HepG2 (cell line): ENCODE data around the gene C6orf136. TPM values are rescaled to one million over a fixed set of nuclear protein-coding genes. Genes with fewer than 3 reads are reported as not detected.
A peak's percentile ranks its signal among the peaks of the same experiment; 100 is the strongest.

Source experiments
- ASH2L ChIP-seq: fragments of 300-600, 200-600 bp; sonication (generic); IDR thresholded peaks from 2 replicates; pipeline ENCODE4 v1.7.0; 2017; ENCODE audit warnings: low read depth, mild to moderate bottlenecking, moderate library complexity, mixed read lengths, low read length; ENCODE audit not compliant: insufficient read length
- FOXM1 ChIP-seq: sonication (generic); formaldehyde crosslinking; IDR thresholded peaks from 2 replicates; pipeline ENCODE4 v1.5.0; 2020; ENCODE audit warnings: missing genetic modification reagents
- GABPB1 ChIP-seq: IDR thresholded peaks from 2 replicates; pipeline ENCODE4 v1.6.1; 2016; ENCODE audit warnings: mild to moderate bottlenecking, missing genetic modification reagents, moderate library complexity, missing compliant biosample characterization
- IKZF4 ChIP-seq: sonication (generic); formaldehyde crosslinking; IDR thresholded peaks from 2 replicates; pipeline ENCODE4 v1.5.1; 2020; ENCODE audit warnings: borderline replicate concordance, mild to moderate bottlenecking, low read depth, missing genetic modification reagents; ENCODE audit errors: not compliant biosample characterization
- LCORL ChIP-seq, 2 experiments: fragments of 450-650 bp in 1 of 2; sonication (generic) in 1 of 2; formaldehyde crosslinking in 1 of 2; IDR thresholded peaks; 2 replicates each; pipeline versions ENCODE4 v1.5.0 to v1.6.1; 2017 to 2020; ENCODE audit warnings: antibody characterized with exemption in 1 of 2, missing genetic modification reagents in 1 of 2
- MED13 ChIP-seq: sonication (generic); formaldehyde crosslinking; IDR thresholded peaks from 2 replicates; pipeline ENCODE4 v1.5.0; 2020; ENCODE audit warnings: missing genetic modification reagents
- NFE2L2 ChIP-seq: fragments of 150-350 bp; IDR thresholded peaks from 2 replicates; pipeline ENCODE4 v1.6.1; 2014; ENCODE audit warnings: low read length
- PHF5A ChIP-seq: IDR thresholded peaks from one replicate; pipeline ENCODE4 v1.6.1; 2018; ENCODE audit warnings: low read depth, missing genetic modification reagents; ENCODE audit not compliant: unreplicated experiment
- PHF8 ChIP-seq: sonication (generic); formaldehyde crosslinking; IDR thresholded peaks from 2 replicates; pipeline ENCODE4 v1.5.0; 2020; ENCODE audit warnings: missing genetic modification reagents
- POLR2AphosphoS2 ChIP-seq: IDR thresholded peaks from 2 replicates; pipeline ENCODE4 v1.6.1; 2011; ENCODE audit warnings: low read depth, low read length, improper control_type of control experiment
- SALL2 ChIP-seq: sonication (generic); formaldehyde crosslinking; IDR thresholded peaks from 2 replicates; pipeline ENCODE4 v1.8.1; 2023; ENCODE audit warnings: mild to moderate bottlenecking, missing genetic modification reagents, inconsistent platforms
- SMAD1 ChIP-seq: sonication (generic); formaldehyde crosslinking; IDR thresholded peaks from 2 replicates; pipeline ENCODE4 v1.4.0; 2020; ENCODE audit warnings: missing genetic modification reagents, low read depth, mild to moderate bottlenecking, borderline replicate concordance
- TEAD3 ChIP-seq: optimal IDR thresholded peaks from 2 replicates; pipeline ENCODE3; 2016; ENCODE audit warnings: borderline replicate concordance
- ZBTB14 ChIP-seq: sonication (generic); formaldehyde crosslinking; IDR thresholded peaks from 2 replicates; pipeline ENCODE4 v1.4.0; 2020; ENCODE audit warnings: missing genetic modification reagents
- ZBTB20 ChIP-seq: sonication (generic); formaldehyde crosslinking; IDR thresholded peaks from 2 replicates; pipeline ENCODE4 v1.8.1; 2023; ENCODE audit warnings: missing genetic modification reagents, low read depth, mild to moderate bottlenecking, borderline replicate concordance
- ZFP62 ChIP-seq: sonication (generic); formaldehyde crosslinking; IDR thresholded peaks from 2 replicates; pipeline ENCODE4 v1.4.0; 2020; ENCODE audit warnings: missing genetic modification reagents
- ZNF333 ChIP-seq: sonication (generic); formaldehyde crosslinking; IDR thresholded peaks from 2 replicates; pipeline ENCODE4 v1.4.0; 2020; ENCODE audit warnings: mild to moderate bottlenecking, missing genetic modification reagents, borderline replicate concordance
- ZNF382 ChIP-seq: sonication (generic); formaldehyde crosslinking; IDR thresholded peaks from 2 replicates; pipeline ENCODE4 v1.5.0; 2020; ENCODE audit warnings: missing genetic modification reagents, mild to moderate bottlenecking, borderline replicate concordance
- ZNF580 ChIP-seq: IDR thresholded peaks from 2 replicates; pipeline ENCODE4 v1.6.1; 2016; ENCODE audit warnings: low read depth, borderline replicate concordance
- ZNF7 ChIP-seq: IDR thresholded peaks from 2 replicates; pipeline ENCODE4 v1.6.1; 2016; ENCODE audit warnings: missing biosample characterization, missing genetic modification reagents
- ZNF761 ChIP-seq: sonication (generic); formaldehyde crosslinking; conservative IDR thresholded peaks from 2 replicates; pipeline ENCODE4 v1.4.0; 2020; ENCODE audit warnings: mild to moderate bottlenecking, missing genetic modification reagents
- ZNF773 ChIP-seq: sonication (generic); formaldehyde crosslinking; IDR thresholded peaks from 2 replicates; pipeline ENCODE4 v1.4.0; 2020; ENCODE audit warnings: missing genetic modification reagents, borderline replicate concordance
- ZXDC ChIP-seq: sonication (generic); formaldehyde crosslinking; IDR thresholded peaks from 2 replicates; pipeline ENCODE4 v1.5.0; 2020; ENCODE audit warnings: mild to moderate bottlenecking, missing genetic modification reagents
- polyA plus RNA-seq, 8 experiments: library from polyadenylated mRNA; depleted of rRNA in 3 of 8; stranded (reverse) in 7 of 8; unstranded in 1 of 8; fragments of >200 nt; fragmentation: Illumina TruSeq in 4 of 8; extraction: Trizol in 4 of 8; gene quantifications; 2 replicates each; pipeline versions ENCODE4 v1.2.1 to v1.2.3, GENCODE V29; 2011 to 2016; ENCODE audit warnings: low read depth in 4 of 8, missing spikeins in 1 of 8, mixed read lengths in 1 of 8; ENCODE audit not compliant: insufficient read depth in 1 of 8
- total RNA-seq, 5 experiments: library from RNA; depleted of rRNA; stranded (reverse); fragments of >200 nt; fragmentation: Illumina TruSeq; extraction: Trizol; gene quantifications; 2 replicates each; pipeline ENCODE4 v1.2.3, GENCODE V29; 2016; ENCODE audit warnings: low read depth in 1 of 5
- TF ChIP-seq, protein P1 (sequence below): sonication (generic); formaldehyde crosslinking; IDR thresholded peaks from 2 replicates; pipeline ENCODE4 v1.4.0; 2020; ENCODE audit warnings: missing genetic modification reagents

The C6orf136 gene
- total and polyA plus RNA-seq, 2 of the 13 experiments (the other 11 are each of a cell fraction or from before 2014, with no cell fraction given), result 12.0 to 26.2 TPM

GRCh38 chr6:30690403-30691207, 43.7 kb downstream of the C6orf136 start, which contains the start of gene NRM (continued):
- TF ChIP-seq ZNF773 (CRISPR knock-in tag), result 0 out of 2 replicates have a peak, but pooled peaks have one; percentile 67
- peak; percentile 92 for TF ChIP-seq GABPB1
- TF ChIP-seq POLR2AphosphoS2, result no peak
- TF ChIP-seq ZXDC (CRISPR knock-in tag), result no peak
- TF ChIP-seq PHF8, result peak; percentile 70
- TF ChIP-seq, protein P1, sequence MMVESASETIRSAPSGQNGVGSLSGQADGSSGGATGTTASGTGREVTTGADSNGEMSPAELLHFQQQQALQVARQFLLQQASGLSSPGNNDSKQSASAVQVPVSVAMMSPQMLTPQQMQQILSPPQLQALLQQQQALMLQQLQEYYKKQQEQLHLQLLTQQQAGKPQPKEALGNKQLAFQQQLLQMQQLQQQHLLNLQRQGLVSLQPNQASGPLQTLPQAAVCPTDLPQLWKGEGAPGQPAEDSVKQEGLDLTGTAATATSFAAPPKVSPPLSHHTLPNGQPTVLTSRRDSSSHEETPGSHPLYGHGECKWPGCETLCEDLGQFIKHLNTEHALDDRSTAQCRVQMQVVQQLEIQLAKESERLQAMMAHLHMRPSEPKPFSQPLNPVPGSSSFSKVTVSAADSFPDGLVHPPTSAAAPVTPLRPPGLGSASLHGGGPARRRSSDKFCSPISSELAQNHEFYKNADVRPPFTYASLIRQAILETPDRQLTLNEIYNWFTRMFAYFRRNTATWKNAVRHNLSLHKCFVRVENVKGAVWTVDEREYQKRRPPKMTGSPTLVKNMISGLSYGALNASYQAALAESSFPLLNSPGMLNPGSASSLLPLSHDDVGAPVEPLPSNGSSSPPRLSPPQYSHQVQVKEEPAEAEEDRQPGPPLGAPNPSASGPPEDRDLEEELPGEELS (CRISPR knock-in tag), result peak; percentile 52; the same call in 1 of the 2 replicates
- TF ChIP-seq ZBTB20 (CRISPR knock-in tag), result peak; percentile 61; the same call in 1 of the 2 replicates
- peak; percentile 58 for TF ChIP-seq ASH2L
- TF ChIP-seq IKZF4, result no peak
- TF ChIP-seq ZNF761, result no peak; the same call in 1 of the 2 replicates
- TF ChIP-seq ZBTB14 (CRISPR knock-in tag), result no peak
- TF ChIP-seq ZNF7 (CRISPR knock-in tag), result no peak
- no peak for TF ChIP-seq FOXM1 (CRISPR knock-in tag)
- no peak for TF ChIP-seq ZNF382 (CRISPR knock-in tag)
- TF ChIP-seq TEAD3 (CRISPR knock-in tag), result peak; percentile 58
- TF ChIP-seq ZNF333 (CRISPR knock-in tag), result no peak
- TF ChIP-seq ZFP62 (CRISPR knock-in tag), result no peak
- no peak for TF ChIP-seq NFE2L2
- peak; percentile 73; the same call in 1 of the 2 replicates for TF ChIP-seq MED13 (CRISPR knock-in tag)
- TF ChIP-seq SMAD1 (CRISPR knock-in tag), result no peak; the same call in 1 of the 2 replicates
- no peak for TF ChIP-seq ZNF580 (CRISPR knock-in tag)
- TF ChIP-seq LCORL (IDR thresholded peaks at IDR 0.05), result no peak
- peak; percentile 53; the same call in 1 of the 2 replicates for TF ChIP-seq LCORL (CRISPR knock-in tag; IDR thresholded peaks at IDR 0.05)
- peak; percentile 25 for TF ChIP-seq PHF5A (CRISPR knock-in tag)
- 0 out of 2 replicates have a peak, but pooled peaks have one; percentile 38 for TF ChIP-seq SALL2 (CRISPR knock-in tag)
